Calu3 (cell line): ENCODE results near the gene PDLIM5. TPM values are rescaled to one million over a fixed set of nuclear protein-coding genes. Genes with fewer than 3 reads are reported as not detected.

Experiments
- BruUV-seq: library from RNA; stranded (reverse); fragments of 400-500 nt; replicated peaks from 2 replicates; lab custom pipeline; 2021; lab: Mats Ljungman, UMichigan
- CTCF ChIA-PET: fragments of 300-600 bp; sonication (Branson Sonifier 250); formaldehyde crosslinking; loops from one replicate; lab custom pipeline; 2022; ENCODE audit warnings: antibody characterized with exemption; lab: Charles Lee
- DNase-seq: peaks from one replicate; pipeline ENCODE4 v3.0.0; 2022
- H3K27ac Mint-ChIP-seq: one replicate; pipeline ENCODE4 v1.8.0; 2022; ENCODE audit warnings: mixed read lengths; ENCODE audit not compliant: unreplicated experiment
- H3K27me3 Mint-ChIP-seq: one replicate; pipeline ENCODE4 v1.8.0; 2022; ENCODE audit warnings: mixed read lengths; ENCODE audit not compliant: unreplicated experiment
- H3K36me3 Mint-ChIP-seq: one replicate; pipeline ENCODE4 v1.8.0; 2022; ENCODE audit warnings: mild to moderate bottlenecking, moderate library complexity, mixed read lengths; ENCODE audit not compliant: insufficient read depth, unreplicated experiment
- H3K4me1 Mint-ChIP-seq: one replicate; pipeline ENCODE4 v1.8.0; 2022; ENCODE audit warnings: mild to moderate bottlenecking, low read depth, mixed read lengths; ENCODE audit not compliant: unreplicated experiment
- H3K4me3 Mint-ChIP-seq: one replicate; pipeline ENCODE4 v1.8.0; 2022; ENCODE audit warnings: mild to moderate bottlenecking, low read depth, moderate library complexity, mixed read lengths; ENCODE audit not compliant: unreplicated experiment
- H3K9me3 Mint-ChIP-seq: one replicate; pipeline ENCODE4 v1.8.0; 2022; ENCODE audit warnings: low read depth, mixed read lengths; ENCODE audit not compliant: unreplicated experiment
- intact Hi-C: fragments of 100-400 bp; cut with micrococcal nuclease; formaldehyde crosslinking; loops from one replicate; pipeline ENCODE4 v1.10.0; 2022; ENCODE audit not compliant: unreplicated experiment
- total RNA-seq: library from RNA; stranded (reverse); gene quantifications from 2 replicates; pipeline ENCODE4 v1.2.3, GENCODE V29; 2022
- TF ChIP-seq, protein P1 (sequence below): fragments of 200-600 bp; IDR thresholded peaks from one replicate; pipeline ENCODE4 v1.8.0; 2022; ENCODE audit warnings: antibody characterized with exemption; ENCODE audit not compliant: unreplicated experiment

The PDLIM5 gene
- total RNA-seq, 1 experiment from 2014 or later = 122 TPM

GRCh38 chr4:94420356-94420755 is 31.4 kb upstream of the PDLIM5 start:
- Mint-ChIP-seq H3K27me3 (no peaks in the 10 kb centered on the region), H3K36me3 (no peaks in the 10 kb centered on the region), H3K4me1 (peaks cover 9% of the 10 kb centered on the region), H3K4me3 (no peak overlapping the region), H3K27ac (no peak overlapping the region), H3K9me3 (peaks cover 4% of the 10 kb centered on the region)
- intact Hi-C loops = no loop called here
- no TSS peak for BruUV-seq
- DNase-seq = no peak
- TF ChIP-seq, protein P1, sequence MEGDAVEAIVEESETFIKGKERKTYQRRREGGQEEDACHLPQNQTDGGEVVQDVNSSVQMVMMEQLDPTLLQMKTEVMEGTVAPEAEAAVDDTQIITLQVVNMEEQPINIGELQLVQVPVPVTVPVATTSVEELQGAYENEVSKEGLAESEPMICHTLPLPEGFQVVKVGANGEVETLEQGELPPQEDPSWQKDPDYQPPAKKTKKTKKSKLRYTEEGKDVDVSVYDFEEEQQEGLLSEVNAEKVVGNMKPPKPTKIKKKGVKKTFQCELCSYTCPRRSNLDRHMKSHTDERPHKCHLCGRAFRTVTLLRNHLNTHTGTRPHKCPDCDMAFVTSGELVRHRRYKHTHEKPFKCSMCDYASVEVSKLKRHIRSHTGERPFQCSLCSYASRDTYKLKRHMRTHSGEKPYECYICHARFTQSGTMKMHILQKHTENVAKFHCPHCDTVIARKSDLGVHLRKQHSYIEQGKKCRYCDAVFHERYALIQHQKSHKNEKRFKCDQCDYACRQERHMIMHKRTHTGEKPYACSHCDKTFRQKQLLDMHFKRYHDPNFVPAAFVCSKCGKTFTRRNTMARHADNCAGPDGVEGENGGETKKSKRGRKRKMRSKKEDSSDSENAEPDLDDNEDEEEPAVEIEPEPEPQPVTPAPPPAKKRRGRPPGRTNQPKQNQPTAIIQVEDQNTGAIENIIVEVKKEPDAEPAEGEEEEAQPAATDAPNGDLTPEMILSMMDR = no peak
- CTCF ChIA-PET = no interaction called here

GRCh38 chr4:94426783-94427182 is 25.0 kb upstream of the PDLIM5 start:
- CTCF ChIA-PET = no interaction called here
- intact Hi-C loops = no loop called here
- BruUV-seq = no TSS peak
- no peak overlapping the region for H3K27ac Mint-ChIP-seq
- no peaks in the 10 kb centered on the region for H3K36me3 Mint-ChIP-seq
- no peak overlapping the region for H3K4me3 Mint-ChIP-seq
- DNase-seq = no peak
- peaks cover 5% of the 10 kb centered on the region for H3K4me1 Mint-ChIP-seq
- H3K9me3 Mint-ChIP-seq = peaks cover 4% of the 10 kb centered on the region
- H3K27me3 Mint-ChIP-seq = no peaks in the 10 kb centered on the region
- TF ChIP-seq, protein P1 = no peak

- DNase-seq = no peak
- TF ChIP-seq, protein P1 = no peak
- CTCF ChIA-PET = no interaction called here
- Mint-ChIP-seq H3K4me3 (no peak overlapping the region), H3K27me3 (no peaks in the 10 kb centered on the region), H3K4me1 (peaks cover 5% of the 10 kb centered on the region), H3K36me3 (no peaks in the 10 kb centered on the region), H3K9me3 (no peaks in the 10 kb centered on the region), H3K27ac (no peak overlapping the region)
- BruUV-seq = no TSS peak
- intact Hi-C loops = no loop called here
These were observed 22.9 kb upstream of the PDLIM5 start for GRCh38 chr4:94428884-94429283.

- Mint-ChIP-seq H3K4me1 (peaks cover 5% of the 10 kb centered on the region), H3K36me3 (no peaks in the 10 kb centered on the region), H3K27me3 (no peaks in the 10 kb centered on the region), H3K27ac (no peak overlapping the region), H3K9me3 (no peaks in the 10 kb centered on the region), H3K4me3 (no peak overlapping the region)
- intact Hi-C loops = no loop called here
- no peak for DNase-seq
- TF ChIP-seq, protein P1 = no peak
- no TSS peak for BruUV-seq
- CTCF ChIA-PET = interaction anchor here (0.8 kb wide), 1 partner anchor 31 kb away, joined by 3 read pairs; no protein-coding TSS in a partner anchor
These were observed 21.3 kb upstream of the PDLIM5 start for GRCh38 chr4:94430406-94430805.
